ENCODE measurements around the gene PKP4. TPM values are rescaled to one million over a fixed set of nuclear protein-coding genes. Genes with fewer than 3 reads are reported as not detected.

PKP4 gene
- total and polyA plus RNA-seq, 2 donors (not counting 1 experiment from before 2014, with no cell fraction given), result 44.5 to 56.3 TPM

DNA sequence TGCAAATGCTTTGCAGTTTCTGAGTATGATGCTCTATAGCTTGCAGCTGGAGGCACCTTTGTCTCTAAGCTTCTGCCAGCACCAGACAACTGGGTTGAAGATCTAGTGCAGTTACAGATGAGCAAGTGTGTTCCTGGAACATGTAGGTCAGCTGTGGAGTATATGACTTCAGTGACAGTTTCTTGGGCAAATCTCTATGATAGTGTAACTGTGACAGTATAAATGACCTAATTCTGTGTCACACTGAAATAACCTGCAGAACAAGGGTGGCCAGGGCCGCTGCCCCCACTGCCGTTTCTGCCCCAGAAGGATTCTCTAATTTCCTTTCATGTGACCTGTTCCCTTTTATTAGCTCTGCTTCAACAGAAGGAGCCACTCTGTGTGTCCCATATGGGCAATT, 193.1 kb downstream of the PKP4 start:
- H3K4me3 ChIP-seq (replicated peaks in 1 of 4; ENCODE audit: control extremely low read depth in 1 of 4, insufficient read depth in 1 of 4, low read depth in 3 of 4, low read length in 4 of 4), result no peak overlapping the region
- no peaks in the 10 kb centered on the region for H3K9me3 ChIP-seq (ENCODE audit: control insufficient read depth, insufficient read depth, low read depth, low read length)
- no peak overlapping the region for H3K4me2 ChIP-seq (ENCODE audit: extremely low read depth, insufficient read depth, low read length)
- H3K27me3 ChIP-seq (ENCODE audit: control insufficient read depth, insufficient read depth, low read length), result no peaks in the 10 kb centered on the region
- no peak for DNase-seq (ENCODE audit: low read depth in 2 of 2)
- no peaks in the 10 kb centered on the region for H3K36me3 ChIP-seq (ENCODE audit: control insufficient read depth, insufficient read depth, low read length)
- no peaks in the 10 kb centered on the region for H4K20me1 ChIP-seq (ENCODE audit: control insufficient read depth, extremely low read depth, insufficient read depth, low read length)
- TF ChIP-seq, protein P1, sequence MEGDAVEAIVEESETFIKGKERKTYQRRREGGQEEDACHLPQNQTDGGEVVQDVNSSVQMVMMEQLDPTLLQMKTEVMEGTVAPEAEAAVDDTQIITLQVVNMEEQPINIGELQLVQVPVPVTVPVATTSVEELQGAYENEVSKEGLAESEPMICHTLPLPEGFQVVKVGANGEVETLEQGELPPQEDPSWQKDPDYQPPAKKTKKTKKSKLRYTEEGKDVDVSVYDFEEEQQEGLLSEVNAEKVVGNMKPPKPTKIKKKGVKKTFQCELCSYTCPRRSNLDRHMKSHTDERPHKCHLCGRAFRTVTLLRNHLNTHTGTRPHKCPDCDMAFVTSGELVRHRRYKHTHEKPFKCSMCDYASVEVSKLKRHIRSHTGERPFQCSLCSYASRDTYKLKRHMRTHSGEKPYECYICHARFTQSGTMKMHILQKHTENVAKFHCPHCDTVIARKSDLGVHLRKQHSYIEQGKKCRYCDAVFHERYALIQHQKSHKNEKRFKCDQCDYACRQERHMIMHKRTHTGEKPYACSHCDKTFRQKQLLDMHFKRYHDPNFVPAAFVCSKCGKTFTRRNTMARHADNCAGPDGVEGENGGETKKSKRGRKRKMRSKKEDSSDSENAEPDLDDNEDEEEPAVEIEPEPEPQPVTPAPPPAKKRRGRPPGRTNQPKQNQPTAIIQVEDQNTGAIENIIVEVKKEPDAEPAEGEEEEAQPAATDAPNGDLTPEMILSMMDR (conservative IDR thresholded peaks at IDR 0.05 in 1 of 2, IDR thresholded peaks at IDR 0.05 in 1 of 2; ENCODE audit: low read depth in 1 of 2, low read length in 2 of 2), result no peak
- no peak for TF ChIP-seq EZH2 (IDR thresholded peaks at IDR 0.05; ENCODE audit: low read length, missing control alignments)
- no peaks in the 10 kb centered on the region for H3K79me2 ChIP-seq (ENCODE audit: control insufficient read depth, insufficient read depth, low read length)
- no peak overlapping the region for H3K9ac ChIP-seq (ENCODE audit: insufficient read depth, low read length)
- no peak overlapping the region for H2AFZ ChIP-seq (ENCODE audit: low read length)
- no peaks in the 10 kb centered on the region for H3K4me1 ChIP-seq (ENCODE audit: control insufficient read depth, extremely low read depth, insufficient read depth, low read length)
- no peak overlapping the region for H3K27ac ChIP-seq (ENCODE audit: insufficient read depth, low read length)

DNA sequence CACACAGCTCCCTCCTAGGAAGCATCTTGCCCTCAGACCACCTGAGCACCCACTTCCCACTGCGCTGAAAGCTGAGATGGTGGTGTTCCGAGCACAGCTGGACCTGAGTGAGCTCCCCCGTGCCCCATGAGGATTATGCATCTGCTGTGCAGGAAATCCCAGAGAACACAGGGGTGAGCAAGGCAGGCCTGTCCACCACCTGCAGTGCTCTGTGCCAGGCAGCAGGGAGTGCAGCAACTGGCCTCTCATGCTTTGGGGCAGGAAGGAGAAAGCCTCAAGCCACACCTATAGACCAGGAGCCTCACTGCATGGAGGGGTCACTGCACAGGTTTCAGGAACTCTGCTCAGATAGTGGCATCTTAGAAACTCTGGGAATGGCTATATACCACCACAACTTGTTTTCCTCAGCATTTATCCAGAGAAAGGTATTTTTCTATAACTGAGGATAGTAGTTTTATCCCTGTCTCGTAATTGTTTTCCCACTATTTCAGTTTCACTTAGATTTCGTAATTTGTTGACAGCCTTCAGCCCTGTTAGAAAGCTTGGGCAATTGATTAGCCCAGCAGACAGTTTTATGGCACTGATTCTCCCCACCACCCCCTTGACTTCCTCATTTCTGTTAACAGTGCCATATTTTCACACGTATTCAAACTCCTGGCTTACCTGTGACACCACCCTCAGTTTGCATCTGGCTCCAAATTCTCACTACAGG, 194.1 kb downstream of the PKP4 start:
- DNase-seq (ENCODE audit: low read depth in 2 of 2), result no peak
- no peaks in the 10 kb centered on the region for H3K4me1 ChIP-seq (ENCODE audit: control insufficient read depth, extremely low read depth, insufficient read depth, low read length)
- no peaks in the 10 kb centered on the region for H3K9me3 ChIP-seq (ENCODE audit: control insufficient read depth, insufficient read depth, low read depth, low read length)
- no peak overlapping the region for H2AFZ ChIP-seq (ENCODE audit: low read length)
- no peak overlapping the region for H3K9ac ChIP-seq (ENCODE audit: insufficient read depth, low read length)
- H3K36me3 ChIP-seq (ENCODE audit: control insufficient read depth, insufficient read depth, low read length), result no peaks in the 10 kb centered on the region
- no peak overlapping the region for H3K27ac ChIP-seq (ENCODE audit: insufficient read depth, low read length)
- H3K4me2 ChIP-seq (ENCODE audit: extremely low read depth, insufficient read depth, low read length), result no peak overlapping the region
- no peaks in the 10 kb centered on the region for H4K20me1 ChIP-seq (ENCODE audit: control insufficient read depth, extremely low read depth, insufficient read depth, low read length)
- no peaks in the 10 kb centered on the region for H3K27me3 ChIP-seq (ENCODE audit: control insufficient read depth, insufficient read depth, low read length)
- TF ChIP-seq EZH2 (IDR thresholded peaks at IDR 0.05; ENCODE audit: low read length, missing control alignments), result no peak
- TF ChIP-seq, protein P1 (conservative IDR thresholded peaks at IDR 0.05 in 1 of 2, IDR thresholded peaks at IDR 0.05 in 1 of 2; ENCODE audit: low read depth in 1 of 2, low read length in 2 of 2), result no peak
- no peak overlapping the region for H3K4me3 ChIP-seq (replicated peaks in 1 of 4; ENCODE audit: control extremely low read depth in 1 of 4, insufficient read depth in 1 of 4, low read depth in 3 of 4, low read length in 4 of 4)
- H3K79me2 ChIP-seq (ENCODE audit: control insufficient read depth, insufficient read depth, low read length), result no peaks in the 10 kb centered on the region

DNA sequence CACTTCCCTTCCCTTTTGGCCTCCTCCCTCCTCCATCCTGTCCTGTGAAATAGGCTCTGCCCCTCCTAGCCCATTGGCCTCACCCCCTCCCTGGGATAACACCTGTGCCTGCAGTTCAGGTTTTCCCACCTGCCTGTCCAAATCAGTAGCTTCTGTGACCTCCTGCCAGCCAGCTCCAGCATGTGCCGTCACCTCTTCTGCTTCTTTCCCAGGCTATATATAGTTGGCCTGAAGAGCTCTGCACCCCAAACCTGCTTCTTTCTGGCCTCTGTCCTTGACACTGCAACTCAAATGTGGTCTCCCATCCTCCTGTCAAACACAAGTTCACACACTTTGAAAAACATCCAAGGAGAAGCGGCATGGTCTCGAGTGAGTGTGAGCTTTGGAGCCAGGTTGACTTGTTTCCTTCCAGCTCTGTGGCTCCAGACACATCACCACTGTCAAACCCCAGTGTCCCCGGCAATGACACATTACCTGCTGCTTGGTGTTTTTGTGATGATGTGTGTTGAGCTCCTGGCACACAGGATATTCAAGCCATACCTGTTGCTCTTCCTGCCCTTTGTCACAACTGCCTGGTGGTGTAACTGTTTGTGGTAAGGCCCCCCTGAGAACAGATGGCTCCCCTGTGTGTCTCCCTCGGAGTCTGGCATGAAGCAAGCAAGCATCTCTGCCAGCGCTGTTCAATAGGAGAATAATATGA, 194.8 kb downstream of the PKP4 start:
- Histone ChIP-seq H3K9me3 (ENCODE audit: control insufficient read depth, insufficient read depth, low read depth, low read length) (no peaks in the 10 kb centered on the region), H3K4me2 (ENCODE audit: extremely low read depth, insufficient read depth, low read length) (no peak overlapping the region), H3K4me1 (ENCODE audit: control insufficient read depth, extremely low read depth, insufficient read depth, low read length) (no peaks in the 10 kb centered on the region), H2AFZ (ENCODE audit: low read length) (no peak overlapping the region), H4K20me1 (ENCODE audit: control insufficient read depth, extremely low read depth, insufficient read depth, low read length) (no peaks in the 10 kb centered on the region), H3K9ac (ENCODE audit: insufficient read depth, low read length) (no peak overlapping the region), H3K36me3 (ENCODE audit: control insufficient read depth, insufficient read depth, low read length) (no peaks in the 10 kb centered on the region), H3K4me3 (replicated peaks in 1 of 4; ENCODE audit: control extremely low read depth in 1 of 4, insufficient read depth in 1 of 4, low read depth in 3 of 4, low read length in 4 of 4) (no peak overlapping the region), H3K79me2 (ENCODE audit: control insufficient read depth, insufficient read depth, low read length) (no peaks in the 10 kb centered on the region), H3K27ac (ENCODE audit: insufficient read depth, low read length) (no peak overlapping the region), H3K27me3 (ENCODE audit: control insufficient read depth, insufficient read depth, low read length) (no peaks in the 10 kb centered on the region)
- TF ChIP-seq EZH2 (IDR thresholded peaks at IDR 0.05; ENCODE audit: low read length, missing control alignments), result no peak
- TF ChIP-seq, protein P1 (conservative IDR thresholded peaks at IDR 0.05 in 1 of 2, IDR thresholded peaks at IDR 0.05 in 1 of 2; ENCODE audit: low read depth in 1 of 2, low read length in 2 of 2), result no peak
- no peak for DNase-seq (ENCODE audit: low read depth in 2 of 2)
